Immature natural killer cell (primary cell): ENCODE measurements around the gene SIGLEC9. TPM values are rescaled to one million over a fixed set of nuclear protein-coding genes. Genes with fewer than 3 reads are reported as not detected.

ENCODE experiments used
- DNase-seq, 3 donors: peaks; one replicate each; pipeline ENCODE4 v3.0.0; 2022; ENCODE audit warnings: mixed read lengths in 1 of 3
- H3K27ac Mint-ChIP-seq, 6 donors: one replicate each; pipeline ENCODE4 v1.8.0; 2020; ENCODE audit warnings: mixed read lengths in 6 of 6, mild to moderate bottlenecking in 5 of 6, inconsistent platforms in 4 of 6, moderate library complexity in 3 of 6
- H3K27me3 Mint-ChIP-seq, 3 donors: one replicate each; pipeline ENCODE4 v1.8.0; 2020 to 2021; ENCODE audit warnings: low read depth in 3 of 3, mild to moderate bottlenecking in 3 of 3, mixed read lengths in 3 of 3, moderate library complexity in 3 of 3, inconsistent platforms in 1 of 3
- H3K36me3 Mint-ChIP-seq, 3 donors: one replicate each; pipeline ENCODE4 v1.8.0; 2020; ENCODE audit warnings: mixed read lengths in 3 of 3, inconsistent platforms in 2 of 3, mild to moderate bottlenecking in 2 of 3
- H3K4me1 Mint-ChIP-seq, 2 donors: one replicate each; pipeline ENCODE4 v1.8.0; 2020; ENCODE audit warnings: inconsistent platforms in 2 of 2, mild to moderate bottlenecking in 2 of 2, mixed read lengths in 2 of 2, moderate library complexity in 1 of 2
- H3K4me3 Mint-ChIP-seq, 5 donors: one replicate each; pipeline ENCODE4 v1.8.0; 2020; ENCODE audit warnings: mild to moderate bottlenecking in 5 of 5, mixed read lengths in 5 of 5, inconsistent platforms in 3 of 5, moderate library complexity in 3 of 5
- H3K9me3 Mint-ChIP-seq, 6 donors: one replicate each; pipeline ENCODE4 v1.8.0; 2020; ENCODE audit warnings: mild to moderate bottlenecking in 6 of 6, mixed read lengths in 6 of 6, inconsistent platforms in 4 of 6, moderate library complexity in 3 of 6
- polyA plus RNA-seq, 3 donors: library from polyadenylated mRNA; unstranded; fragments of 300-500 nt; fragmentation: Illumina TruSeq; gene quantifications; one replicate each; pipeline ENCODE4 v1.2.3, GENCODE V29; 2021

SIGLEC9 gene
- polyA plus RNA-seq, 3 donors from 2014 or later: 6.2 to 16.8 (median 11.3) TPM

- Mint-ChIP-seq H3K4me1 (peaks cover 0 to 3% of the 10 kb centered on the region in 2 donors), H3K27me3 (peaks cover 0 to 4% (median 4%) of the 10 kb centered on the region in 3 donors), H3K9me3 (no peaks in the 10 kb centered on the region), H3K36me3 (peaks cover 0 to 4% (median 4%) of the 10 kb centered on the region in 3 donors), H3K4me3 (no peak overlapping the region), H3K27ac (no peak overlapping the region)
- DNase-seq: no peak
Observed at GRCh38 chr19:51090471-51090870, 34.2 kb upstream of the SIGLEC9 start.

- Mint-ChIP-seq H3K4me3 (no peak overlapping the region), H3K4me1 (peaks cover 0 to 6% of the 10 kb centered on the region in 2 donors), H3K9me3 (no peaks in the 10 kb centered on the region), H3K27me3 (peaks cover 0 to 4% (median 3%) of the 10 kb centered on the region in 3 donors), H3K36me3 (peaks cover 0 to 4% (median 4%) of the 10 kb centered on the region in 3 donors), H3K27ac (peak overlapping the region in 1 of 6 donors; percentile 10)
- DNase-seq: no peak
Observed at GRCh38 chr19:51091126-51091525, 33.6 kb upstream of the SIGLEC9 start.

DNA sequence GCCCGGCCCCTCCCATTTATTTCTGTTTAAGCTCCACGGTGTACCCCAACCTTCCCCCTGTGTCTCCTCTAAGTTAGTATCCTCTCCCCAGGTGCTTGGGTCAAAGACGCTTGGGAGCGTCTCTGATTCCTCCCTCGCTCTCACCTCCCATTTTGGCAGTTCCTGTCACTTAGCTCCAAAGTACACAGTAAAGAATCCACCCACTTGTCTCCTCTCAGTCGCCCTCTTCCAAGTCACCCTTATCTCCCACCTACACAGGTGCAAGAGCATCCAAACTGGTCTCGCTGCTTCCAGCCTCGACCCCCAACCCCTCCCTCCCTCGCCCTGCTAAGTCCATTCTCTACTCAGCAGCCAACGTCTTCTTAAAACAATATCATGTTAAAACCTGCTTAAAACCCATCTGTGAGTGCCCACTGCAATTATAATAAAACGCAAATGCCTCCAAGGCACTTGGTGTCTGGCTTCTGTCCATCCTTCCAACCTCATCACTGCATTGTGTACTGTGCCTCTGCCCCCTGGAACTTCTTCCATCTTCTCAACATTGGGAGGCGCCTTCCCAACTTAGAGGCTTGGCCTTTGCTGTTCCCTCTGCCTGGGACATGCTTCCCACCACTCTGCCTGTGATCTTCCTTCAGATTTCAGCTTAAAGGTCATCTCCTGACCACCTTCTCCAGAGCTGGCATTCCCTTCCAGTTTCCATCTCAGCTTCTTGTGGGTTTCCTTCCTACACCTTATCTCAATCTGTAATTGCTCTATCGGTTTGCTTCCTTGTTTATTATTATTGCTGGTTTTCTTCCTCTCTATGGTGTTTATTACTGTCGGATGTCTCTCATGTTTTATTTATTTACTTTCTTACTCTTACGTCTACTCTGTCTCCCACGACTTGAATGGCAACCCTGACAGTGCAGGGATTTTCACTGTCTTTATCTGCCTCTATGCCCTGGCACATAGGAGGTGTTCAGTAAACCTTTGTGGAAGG, 32.5 kb upstream of the SIGLEC9 start:
- peaks cover 0 to 4% (median 0%) of the 10 kb centered on the region in 3 donors for H3K36me3 Mint-ChIP-seq
- no peak overlapping the region for H3K4me3 Mint-ChIP-seq
- no peak for DNase-seq
- peak overlapping the region in 1 of 6 donors; percentile 51 for H3K27ac Mint-ChIP-seq
- H3K4me1 Mint-ChIP-seq: peaks cover 8 to 14% of the 10 kb centered on the region in 2 donors
- H3K9me3 Mint-ChIP-seq: no peaks in the 10 kb centered on the region
- H3K27me3 Mint-ChIP-seq: peaks cover 0 to 4% (median 2%) of the 10 kb centered on the region in 3 donors

GRCh38 chr19:51093101-51093500, 31.6 kb upstream of the SIGLEC9 start:
- H3K4me3 Mint-ChIP-seq: no peak overlapping the region
- peaks cover 12 to 19% of the 10 kb centered on the region in 2 donors for H3K4me1 Mint-ChIP-seq
- H3K36me3 Mint-ChIP-seq: peaks cover 0 to 4% (median 0%) of the 10 kb centered on the region in 3 donors
- H3K27me3 Mint-ChIP-seq: peaks cover 0 to 4% (median 2%) of the 10 kb centered on the region in 3 donors
- no peak for DNase-seq
- peak overlapping the region in 1 of 6 donors; percentile 11 for H3K27ac Mint-ChIP-seq
- no peaks in the 10 kb centered on the region for H3K9me3 Mint-ChIP-seq

DNA sequence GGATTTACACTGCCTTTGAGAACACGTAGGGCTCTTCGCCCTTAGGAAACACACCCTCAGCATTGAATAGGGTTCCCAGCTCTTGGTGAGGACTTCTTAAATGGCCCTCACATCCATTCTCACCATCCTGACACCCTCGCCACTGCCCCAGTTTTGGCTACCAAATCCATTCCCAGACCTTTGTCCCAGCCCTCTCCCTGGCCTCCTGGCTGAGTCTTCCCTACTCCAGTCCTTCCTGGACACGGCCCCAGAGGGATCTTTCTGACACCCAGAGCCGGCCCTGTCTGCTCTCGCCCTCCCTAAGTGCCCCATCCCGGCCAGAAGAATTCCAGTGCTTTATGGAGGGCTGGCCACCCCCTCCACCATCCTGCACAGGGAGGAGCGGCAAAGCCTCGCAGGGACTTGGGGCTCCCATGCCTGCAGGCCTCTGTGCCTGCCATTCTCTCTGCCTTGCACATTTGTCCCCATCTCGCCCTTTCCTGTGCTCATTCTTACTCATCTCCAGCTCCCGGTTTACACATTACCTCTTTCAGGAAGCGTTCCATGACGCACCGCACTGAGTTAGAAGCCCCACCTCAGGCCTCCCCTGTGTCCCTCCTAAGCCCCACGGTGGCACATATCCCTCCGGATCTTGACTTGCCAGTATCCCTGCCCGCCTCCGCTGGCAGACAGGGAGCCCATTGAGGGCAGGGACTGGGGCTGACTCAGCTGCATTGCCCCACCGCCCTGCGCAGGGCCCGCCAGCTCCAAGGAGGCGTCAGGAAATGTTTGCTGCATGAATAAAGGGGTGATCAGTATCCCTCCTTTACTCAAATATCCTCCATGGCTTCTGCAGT, 31.0 kb upstream of the SIGLEC9 start:
- peak overlapping the region in 1 of 6 donors; percentile 11 for H3K27ac Mint-ChIP-seq

DNA sequence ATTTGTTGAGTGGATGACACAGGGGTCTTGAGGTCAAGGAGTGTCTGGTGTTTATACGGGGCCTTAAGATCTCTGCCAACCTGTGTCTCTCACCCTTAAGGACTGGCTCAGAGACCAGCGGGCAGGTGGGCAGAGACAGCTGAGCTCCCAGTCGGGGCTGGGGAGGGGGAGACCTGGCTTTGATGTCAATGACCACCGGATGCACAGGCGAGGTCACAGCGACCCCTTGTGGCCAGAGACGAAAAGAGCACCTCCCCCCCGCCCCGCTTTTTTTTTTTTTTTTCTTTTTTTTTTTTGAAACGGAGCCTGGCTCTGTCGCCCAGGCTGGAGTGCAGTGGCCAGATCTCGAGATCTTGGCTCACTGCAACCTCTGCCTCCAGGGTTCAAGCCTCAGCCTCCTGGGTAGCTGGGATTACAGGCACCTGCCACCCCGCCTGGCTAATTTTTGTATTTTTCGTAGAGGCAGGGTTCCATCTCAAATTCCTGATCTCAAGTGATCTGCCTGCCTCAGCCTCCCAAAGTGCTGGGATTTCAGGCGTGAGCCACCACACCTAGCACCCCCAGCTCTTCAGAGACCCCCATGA, 29.9 kb upstream of the SIGLEC9 start:
- peaks cover 3 to 6% (median 4%) of the 10 kb centered on the region in 3 donors for H3K36me3 Mint-ChIP-seq
- DNase-seq: peak; percentile 29 to 31 (median 31)
- no peaks in the 10 kb centered on the region for H3K9me3 Mint-ChIP-seq
- peaks cover 19 to 20% of the 10 kb centered on the region in 2 donors for H3K4me1 Mint-ChIP-seq
- H3K4me3 Mint-ChIP-seq: no peak overlapping the region
- H3K27ac Mint-ChIP-seq: no peak overlapping the region
- peaks cover 0 to 4% (median 1%) of the 10 kb centered on the region in 3 donors for H3K27me3 Mint-ChIP-seq

More for the DNA sequence above, 31.0 kb upstream of the SIGLEC9 start:
- H3K9me3 Mint-ChIP-seq: no peaks in the 10 kb centered on the region
- DNase-seq: no peak
- H3K36me3 Mint-ChIP-seq: peaks cover 0 to 4% (median 0%) of the 10 kb centered on the region in 3 donors
- peaks cover 0 to 4% (median 2%) of the 10 kb centered on the region in 3 donors for H3K27me3 Mint-ChIP-seq
- no peak overlapping the region for H3K4me3 Mint-ChIP-seq
- peaks cover 12 to 19% of the 10 kb centered on the region in 2 donors for H3K4me1 Mint-ChIP-seq

GRCh38 chr19:51096473-51097165, 28.1 kb upstream of the SIGLEC9 start:
- H3K4me3 Mint-ChIP-seq: peak overlapping the region in 2 of 5 donors; percentile 1 to 46
- DNase-seq: no peak
- H3K9me3 Mint-ChIP-seq: no peaks in the 10 kb centered on the region

GRCh38 chr19:51097166-51097738, 27.5 kb upstream of the SIGLEC9 start:
- H3K9me3 Mint-ChIP-seq: no peaks in the 10 kb centered on the region
- H3K36me3 Mint-ChIP-seq: peaks cover 4 to 9% (median 4%) of the 10 kb centered on the region in 3 donors
- H3K27me3 Mint-ChIP-seq: peaks cover 0 to 4% (median 0%) of the 10 kb centered on the region in 3 donors
- H3K4me1 Mint-ChIP-seq: peaks cover 23 to 34% of the 10 kb centered on the region in 2 donors
- peak overlapping the region in 4 of 5 donors; percentile 1 to 46 (median 32) for H3K4me3 Mint-ChIP-seq
- DNase-seq: peak; percentile 57 to 66 (median 62)
- H3K27ac Mint-ChIP-seq: peak overlapping the region in 5 of 6 donors; percentile 39 to 82 (median 57)

More at GRCh38 chr19:51096473-51097165, 28.1 kb upstream of the SIGLEC9 start:
- Mint-ChIP-seq H3K36me3 (peaks cover 4 to 7% (median 4%) of the 10 kb centered on the region in 3 donors), H3K4me1 (peaks cover 21 to 31% of the 10 kb centered on the region in 2 donors), H3K27me3 (peaks cover 0 to 4% (median 0%) of the 10 kb centered on the region in 3 donors), H3K27ac (peak overlapping the region in 5 of 6 donors; percentile 39 to 82 (median 57))

DNA sequence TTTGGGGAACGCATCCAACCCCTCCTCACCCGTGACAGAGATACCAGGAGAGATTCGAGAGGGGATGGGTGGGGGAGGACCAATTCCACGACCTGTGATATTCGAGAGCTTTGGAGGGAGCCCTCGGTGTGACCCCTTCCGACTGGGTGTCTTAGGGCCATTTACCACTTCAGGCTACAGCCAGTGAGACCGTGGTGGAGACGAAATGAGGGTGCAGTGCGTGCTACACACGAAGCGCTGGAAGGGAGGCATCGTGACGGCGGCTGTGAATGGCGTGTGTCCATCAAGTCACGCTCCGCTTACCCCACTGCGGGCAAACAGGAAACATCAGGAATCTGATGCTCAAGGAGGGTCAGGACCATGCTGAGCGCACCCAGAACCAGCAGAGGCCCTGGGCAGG, 26.9 kb upstream of the SIGLEC9 start:
- Mint-ChIP-seq H3K36me3 (peaks cover 4 to 15% (median 7%) of the 10 kb centered on the region in 3 donors), H3K9me3 (no peaks in the 10 kb centered on the region), H3K4me3 (peak overlapping the region in 2 of 5 donors; percentile 30 to 54), H3K27me3 (peaks cover 0 to 4% (median 0%) of the 10 kb centered on the region in 3 donors), H3K4me1 (peaks cover 28 to 39% of the 10 kb centered on the region in 2 donors), H3K27ac (peak overlapping the region in 2 of 6 donors; percentile 13 to 40)
- no peak for DNase-seq

- peak; percentile 22 to 54 (median 27) for DNase-seq
- H3K36me3 Mint-ChIP-seq: peaks cover 4 to 16% (median 9%) of the 10 kb centered on the region in 3 donors
- peaks cover 0 to 1% (median 0%) of the 10 kb centered on the region in 3 donors for H3K27me3 Mint-ChIP-seq
- no peaks in the 10 kb centered on the region for H3K9me3 Mint-ChIP-seq
- H3K27ac Mint-ChIP-seq: peak overlapping the region in 3 of 6 donors; percentile 30 to 74 (median 69)
- H3K4me3 Mint-ChIP-seq: peak overlapping the region in 3 of 5 donors; percentile 30 to 54 (median 44)
- peaks cover 29 to 46% of the 10 kb centered on the region in 2 donors for H3K4me1 Mint-ChIP-seq
Observed at GRCh38 chr19:51098365-51099046, 26.2 kb upstream of the SIGLEC9 start.

DNA sequence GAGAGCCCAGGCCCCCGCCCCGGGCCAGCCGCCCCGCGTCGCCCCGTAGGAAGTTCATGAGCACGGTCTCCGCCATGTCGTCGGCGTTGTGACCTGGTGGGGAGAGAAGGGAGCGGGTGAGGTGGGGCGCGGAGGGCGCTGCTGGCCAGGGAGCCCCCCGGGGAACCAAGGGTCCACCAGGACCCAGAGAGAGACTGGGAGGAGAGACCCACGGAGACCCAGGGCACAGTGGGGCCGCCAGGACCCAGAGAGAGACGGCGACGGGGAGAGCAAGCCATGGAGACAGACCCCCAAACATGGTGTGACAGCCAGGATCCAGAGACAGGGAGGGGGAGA, 25.7 kb upstream of the SIGLEC9 start:
- Mint-ChIP-seq H3K27ac (peak overlapping the region; percentile 12 to 74 (median 51)), H3K4me3 (peak overlapping the region in 3 of 5 donors; percentile 20 to 54 (median 30)), H3K27me3 (no peaks in the 10 kb centered on the region), H3K36me3 (peaks cover 4 to 16% (median 9%) of the 10 kb centered on the region in 3 donors), H3K9me3 (no peaks in the 10 kb centered on the region), H3K4me1 (peaks cover 31 to 49% of the 10 kb centered on the region in 2 donors)
- no peak for DNase-seq

GRCh38 chr19:51100601-51101000, 24.1 kb upstream of the SIGLEC9 start:
- H3K4me1 Mint-ChIP-seq: peaks cover 40 to 61% of the 10 kb centered on the region in 2 donors
- DNase-seq: no peak
- peaks cover 3 to 16% (median 12%) of the 10 kb centered on the region in 3 donors for H3K36me3 Mint-ChIP-seq
- no peaks in the 10 kb centered on the region for H3K27me3 Mint-ChIP-seq
- H3K9me3 Mint-ChIP-seq: no peaks in the 10 kb centered on the region
- H3K27ac Mint-ChIP-seq: peak overlapping the region in 4 of 6 donors; percentile 29 to 69 (median 52)
- H3K4me3 Mint-ChIP-seq: no peak overlapping the region
